Lower leg skin (tissue), 3 donors: Measurements from ENCODE around the gene NMT1.
"Not testable (repeated sequence)": the region's sequence is repeated elsewhere in the genome, so short reads cannot be mapped to it uniquely, and the experiment has no call there.

Source experiments
- POLR2A ChIP-seq, 2 donors: fragments of 450-650 bp; IDR thresholded peaks; one replicate each; pipeline ENCODE4 v1.6.1; 2016 to 2017; ENCODE audit warnings: antibody characterized with exemption in 2 of 2, mild to moderate bottlenecking in 1 of 2, moderate library complexity in 1 of 2
- TF ChIP-seq, protein P1 (sequence below), 3 donors: fragments of 450-650 bp; IDR thresholded peaks; one replicate each; pipeline ENCODE4 v1.5.1; 2016; ENCODE audit warnings: antibody characterized with exemption in 3 of 3, mild to moderate bottlenecking in 3 of 3, moderate library complexity in 2 of 3

DNA sequence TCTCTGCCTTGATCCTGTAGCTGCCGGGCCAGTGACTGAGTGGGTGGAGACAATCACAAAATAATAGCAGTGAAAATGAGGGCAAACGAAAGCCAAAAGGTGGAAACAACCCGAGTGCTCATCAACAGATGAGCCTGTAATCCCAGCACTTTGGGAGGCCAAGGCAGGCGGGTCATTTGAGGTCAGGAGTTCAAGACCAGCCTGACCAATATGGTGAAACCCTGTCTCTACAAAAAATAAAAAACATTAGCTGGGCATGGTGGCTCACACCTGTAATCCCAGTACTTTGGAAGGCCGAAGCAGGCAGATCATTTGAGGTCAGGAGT is 63.6 kb downstream of the NMT1 start:
- TF ChIP-seq, protein P1, sequence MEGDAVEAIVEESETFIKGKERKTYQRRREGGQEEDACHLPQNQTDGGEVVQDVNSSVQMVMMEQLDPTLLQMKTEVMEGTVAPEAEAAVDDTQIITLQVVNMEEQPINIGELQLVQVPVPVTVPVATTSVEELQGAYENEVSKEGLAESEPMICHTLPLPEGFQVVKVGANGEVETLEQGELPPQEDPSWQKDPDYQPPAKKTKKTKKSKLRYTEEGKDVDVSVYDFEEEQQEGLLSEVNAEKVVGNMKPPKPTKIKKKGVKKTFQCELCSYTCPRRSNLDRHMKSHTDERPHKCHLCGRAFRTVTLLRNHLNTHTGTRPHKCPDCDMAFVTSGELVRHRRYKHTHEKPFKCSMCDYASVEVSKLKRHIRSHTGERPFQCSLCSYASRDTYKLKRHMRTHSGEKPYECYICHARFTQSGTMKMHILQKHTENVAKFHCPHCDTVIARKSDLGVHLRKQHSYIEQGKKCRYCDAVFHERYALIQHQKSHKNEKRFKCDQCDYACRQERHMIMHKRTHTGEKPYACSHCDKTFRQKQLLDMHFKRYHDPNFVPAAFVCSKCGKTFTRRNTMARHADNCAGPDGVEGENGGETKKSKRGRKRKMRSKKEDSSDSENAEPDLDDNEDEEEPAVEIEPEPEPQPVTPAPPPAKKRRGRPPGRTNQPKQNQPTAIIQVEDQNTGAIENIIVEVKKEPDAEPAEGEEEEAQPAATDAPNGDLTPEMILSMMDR (IDR thresholded peaks at IDR 0.05), result not testable (repeated sequence)
- not testable (repeated sequence) for TF ChIP-seq POLR2A (IDR thresholded peaks at IDR 0.05)
